Measurements from ENCODE around the gene POLR1G. TPM values are rescaled to one million over a fixed set of nuclear protein-coding genes. Genes with fewer than 3 reads are reported as not detected.
A peak's percentile ranks its signal among the peaks of the same experiment; 100 is the strongest.

The POLR1G gene
- total and polyA plus RNA-seq, 2 donors from 2014 or later: 2.4 to 3.9 TPM

DNA sequence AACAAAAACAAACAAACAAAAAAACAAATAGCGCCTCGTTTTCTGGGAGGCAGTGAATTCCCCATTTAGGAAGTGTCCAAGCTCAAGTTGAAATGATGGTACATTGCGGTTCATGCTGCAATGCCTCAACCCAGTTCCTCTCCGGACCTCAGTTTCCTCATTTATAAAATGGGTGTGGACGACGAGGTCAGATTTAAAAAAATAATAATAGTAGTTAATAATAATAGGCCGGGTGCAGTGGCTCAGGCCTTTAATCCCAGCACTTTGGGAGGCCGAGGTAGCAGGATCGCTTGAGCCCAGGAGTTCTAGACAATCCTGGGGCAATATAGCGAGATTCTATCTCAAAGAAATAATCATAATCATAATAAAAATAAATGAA lies 32.7 kb downstream of the POLR1G start:
- DNase-seq: no peak
- H3K27me3 ChIP-seq (ENCODE audit: control insufficient read depth, insufficient read depth, low read length): no peaks in the 10 kb centered on the region
- H3K36me3 ChIP-seq (ENCODE audit: control insufficient read depth in 2 of 3, insufficient read depth in 3 of 3, low read length in 3 of 3): no peaks in the 10 kb centered on the region
- TF ChIP-seq, protein P1, sequence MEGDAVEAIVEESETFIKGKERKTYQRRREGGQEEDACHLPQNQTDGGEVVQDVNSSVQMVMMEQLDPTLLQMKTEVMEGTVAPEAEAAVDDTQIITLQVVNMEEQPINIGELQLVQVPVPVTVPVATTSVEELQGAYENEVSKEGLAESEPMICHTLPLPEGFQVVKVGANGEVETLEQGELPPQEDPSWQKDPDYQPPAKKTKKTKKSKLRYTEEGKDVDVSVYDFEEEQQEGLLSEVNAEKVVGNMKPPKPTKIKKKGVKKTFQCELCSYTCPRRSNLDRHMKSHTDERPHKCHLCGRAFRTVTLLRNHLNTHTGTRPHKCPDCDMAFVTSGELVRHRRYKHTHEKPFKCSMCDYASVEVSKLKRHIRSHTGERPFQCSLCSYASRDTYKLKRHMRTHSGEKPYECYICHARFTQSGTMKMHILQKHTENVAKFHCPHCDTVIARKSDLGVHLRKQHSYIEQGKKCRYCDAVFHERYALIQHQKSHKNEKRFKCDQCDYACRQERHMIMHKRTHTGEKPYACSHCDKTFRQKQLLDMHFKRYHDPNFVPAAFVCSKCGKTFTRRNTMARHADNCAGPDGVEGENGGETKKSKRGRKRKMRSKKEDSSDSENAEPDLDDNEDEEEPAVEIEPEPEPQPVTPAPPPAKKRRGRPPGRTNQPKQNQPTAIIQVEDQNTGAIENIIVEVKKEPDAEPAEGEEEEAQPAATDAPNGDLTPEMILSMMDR (IDR thresholded peaks at IDR 0.05; ENCODE audit: borderline replicate concordance, extremely low read depth, insufficient read depth): no peak
- no peaks in the 10 kb centered on the region for H3K9me3 ChIP-seq (ENCODE audit: control insufficient read depth in 2 of 3, insufficient read depth in 1 of 3, low read length in 3 of 3)
- intact Hi-C loops (cut with DNase I): loop anchor here (5.0 kb wide), 1 partner anchor 43 kb away; no protein-coding TSS in a partner anchor
- FAIRE-seq: no peak
- H3K9ac ChIP-seq (ENCODE audit: low read length in 3 of 3): no peak overlapping the region
- peak overlapping the region in 1 of 3 donors; percentile 55 for H3K4me3 ChIP-seq (ENCODE audit: low read length in 3 of 3)
- H3K27ac ChIP-seq (ENCODE audit: low read depth in 2 of 2, low read length in 2 of 2): no peak overlapping the region
- peaks cover 0 to 5% (median 0%) of the 10 kb centered on the region in 3 donors for H3K4me1 ChIP-seq (ENCODE audit: control insufficient read depth in 2 of 3, insufficient read depth in 2 of 3, low read depth in 1 of 3, low read length in 3 of 3)

DNA sequence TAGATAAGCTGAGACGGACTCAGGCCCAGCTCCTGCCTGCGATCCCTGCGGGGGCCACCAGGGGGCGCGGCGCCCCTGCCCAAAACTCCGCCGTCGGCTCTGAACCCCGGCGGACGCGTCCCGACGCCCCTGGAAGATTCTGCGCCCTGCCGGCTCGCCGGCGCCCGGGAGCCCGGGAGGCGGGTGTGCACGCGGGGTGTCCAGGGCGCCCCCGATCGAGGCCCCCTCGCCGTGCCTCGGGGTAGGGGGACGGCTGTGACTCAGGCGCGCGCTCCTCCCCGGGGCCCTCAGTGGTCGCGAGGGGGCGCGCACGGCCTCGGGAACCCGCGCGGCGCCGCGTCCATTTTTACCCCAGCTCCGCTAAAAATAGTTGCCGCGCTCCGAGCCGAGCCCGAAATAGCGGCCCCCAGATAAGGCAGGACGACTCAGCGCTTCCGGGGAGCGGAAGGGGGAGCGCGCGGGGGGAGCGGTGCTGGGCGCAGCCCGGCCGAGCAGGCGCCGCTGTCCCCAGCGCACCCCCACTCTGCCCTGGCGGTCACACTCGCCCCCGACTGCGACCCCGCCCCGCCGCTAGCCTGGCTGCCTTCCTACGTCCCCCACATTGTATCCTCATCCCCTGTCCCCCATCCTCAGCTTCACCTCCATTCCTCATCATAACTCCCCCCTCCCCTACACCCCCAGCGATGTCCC lies 33.3 kb downstream of the POLR1G start:
- DNase-seq (peak; percentile 78 to 95 (median 89)), FAIRE-seq (no peak)
- no peaks in the 10 kb centered on the region for H3K9me3 ChIP-seq (ENCODE audit: control insufficient read depth in 2 of 3, insufficient read depth in 1 of 3, low read length in 3 of 3)
- no peaks in the 10 kb centered on the region for H3K36me3 ChIP-seq (ENCODE audit: control insufficient read depth in 2 of 3, insufficient read depth in 3 of 3, low read length in 3 of 3)
- H3K4me1 ChIP-seq (ENCODE audit: control insufficient read depth in 2 of 3, insufficient read depth in 2 of 3, low read depth in 1 of 3, low read length in 3 of 3): peaks cover 0 to 8% (median 4%) of the 10 kb centered on the region in 3 donors
- intact Hi-C loops (cut with DNase I): loop anchor here (5.0 kb wide), 1 partner anchor 43 kb away; no protein-coding TSS in a partner anchor
- H3K9ac ChIP-seq (ENCODE audit: low read length in 3 of 3): peak overlapping the region in 1 of 3 donors; percentile 71
- no peaks in the 10 kb centered on the region for H3K27me3 ChIP-seq (ENCODE audit: control insufficient read depth, insufficient read depth, low read length)
- H3K4me3 ChIP-seq (ENCODE audit: low read length in 3 of 3): peak overlapping the region in 2 of 3 donors; percentile 30 to 55
- peak overlapping the region; percentile 88 to 89 for H3K27ac ChIP-seq (ENCODE audit: low read depth in 2 of 2, low read length in 2 of 2)
- TF ChIP-seq, protein P1 (IDR thresholded peaks at IDR 0.05; ENCODE audit: borderline replicate concordance, extremely low read depth, insufficient read depth): peak; percentile 98

DNA sequence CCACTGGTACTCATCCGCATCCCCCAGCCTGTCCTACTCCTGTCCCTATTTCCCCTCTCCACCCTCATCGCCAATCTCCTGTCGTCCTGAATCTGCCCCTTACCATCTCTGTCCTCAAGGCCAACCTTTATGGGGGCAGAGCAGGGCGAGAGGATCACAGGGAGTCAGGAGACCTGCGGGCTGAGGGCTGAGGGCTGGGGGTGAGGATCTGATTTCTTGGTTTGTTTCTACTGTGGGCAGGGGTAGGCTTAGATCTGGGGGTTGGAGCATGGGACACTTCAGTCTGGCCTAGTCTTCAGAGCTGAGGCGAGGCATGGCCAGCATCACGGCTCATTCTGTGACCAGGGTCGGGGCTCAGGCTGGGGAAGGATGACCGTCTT lies 33.8 kb downstream of the POLR1G start:
- TF ChIP-seq, protein P1 (IDR thresholded peaks at IDR 0.05; ENCODE audit: borderline replicate concordance, extremely low read depth, insufficient read depth): no peak
- intact Hi-C loops (cut with DNase I): no loop called here
- peak overlapping the region in 2 of 3 donors; percentile 30 to 55 for H3K4me3 ChIP-seq (ENCODE audit: low read length in 3 of 3)
- H3K27ac ChIP-seq (ENCODE audit: low read depth in 2 of 2, low read length in 2 of 2): peak overlapping the region; percentile 88 to 89
- no peaks in the 10 kb centered on the region for H3K36me3 ChIP-seq (ENCODE audit: control insufficient read depth in 2 of 3, insufficient read depth in 3 of 3, low read length in 3 of 3)
- DNase-seq (no peak), FAIRE-seq (no peak)
- H3K27me3 ChIP-seq (ENCODE audit: control insufficient read depth, insufficient read depth, low read length): no peaks in the 10 kb centered on the region
- peaks cover 0 to 10% (median 5%) of the 10 kb centered on the region in 3 donors for H3K4me1 ChIP-seq (ENCODE audit: control insufficient read depth in 2 of 3, insufficient read depth in 2 of 3, low read depth in 1 of 3, low read length in 3 of 3)
- H3K9ac ChIP-seq (ENCODE audit: low read length in 3 of 3): peak overlapping the region in 1 of 3 donors; percentile 71
- H3K9me3 ChIP-seq (ENCODE audit: control insufficient read depth in 2 of 3, insufficient read depth in 1 of 3, low read length in 3 of 3): no peaks in the 10 kb centered on the region

All from kidney (tissue), 14 donors.